HG03342 (cell line): Measurements from ENCODE around the gene SLC35B2.

ENCODE experiments used
- ATAC-seq: cut with Tn5 transposase; IDR thresholded peaks from one replicate; pipeline ENCODE4 v1.9.1; 2021; ENCODE audit warnings: mild to moderate bottlenecking, moderate library complexity; ENCODE audit not compliant: unreplicated experiment

The SLC35B2 gene, protein sequence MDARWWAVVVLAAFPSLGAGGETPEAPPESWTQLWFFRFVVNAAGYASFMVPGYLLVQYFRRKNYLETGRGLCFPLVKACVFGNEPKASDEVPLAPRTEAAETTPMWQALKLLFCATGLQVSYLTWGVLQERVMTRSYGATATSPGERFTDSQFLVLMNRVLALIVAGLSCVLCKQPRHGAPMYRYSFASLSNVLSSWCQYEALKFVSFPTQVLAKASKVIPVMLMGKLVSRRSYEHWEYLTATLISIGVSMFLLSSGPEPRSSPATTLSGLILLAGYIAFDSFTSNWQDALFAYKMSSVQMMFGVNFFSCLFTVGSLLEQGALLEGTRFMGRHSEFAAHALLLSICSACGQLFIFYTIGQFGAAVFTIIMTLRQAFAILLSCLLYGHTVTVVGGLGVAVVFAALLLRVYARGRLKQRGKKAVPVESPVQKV

DNA sequence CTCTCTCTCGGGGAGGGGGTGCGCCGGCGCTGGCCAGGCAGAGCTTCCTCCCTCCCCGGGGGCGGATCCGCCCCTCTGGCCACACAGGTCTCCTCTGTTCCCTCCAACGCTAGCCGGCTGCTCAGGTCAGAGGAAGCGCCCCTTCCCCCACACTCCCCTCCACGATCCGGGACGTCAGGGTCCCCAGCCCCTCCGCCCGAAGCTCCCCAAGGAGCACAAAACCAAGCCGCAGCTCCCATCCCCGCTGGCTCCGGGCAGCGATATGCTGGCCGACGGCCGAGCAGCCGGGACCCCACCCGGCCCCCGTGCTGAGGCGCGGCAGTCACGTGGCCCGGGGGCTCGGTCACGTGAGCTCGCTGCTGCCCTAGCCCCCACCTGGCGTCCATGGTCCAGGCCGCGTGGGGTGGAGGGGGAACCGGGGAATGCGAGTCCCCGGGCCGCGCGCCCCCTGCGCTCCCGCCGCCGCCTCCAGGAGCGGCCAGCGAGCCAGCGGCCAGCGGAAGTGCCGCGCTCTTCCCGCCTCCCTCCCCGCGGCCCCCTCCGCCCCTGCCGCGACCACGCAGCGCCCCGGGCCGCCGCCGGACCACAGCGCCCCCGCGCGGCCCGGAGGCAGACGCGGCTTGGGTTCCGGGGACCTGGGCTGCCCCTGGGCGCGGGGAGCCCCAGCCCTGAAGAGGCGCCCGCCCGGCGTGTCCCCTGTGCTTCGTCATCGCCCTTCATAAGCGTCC, at the start of gene SLC35B2:
Gene SLC35B2 (minus strand): TSS at position 504 of the 728 bp plus-strand sequence. CDS start 118 bp downstream, at position 386.
- ATAC-seq, result peak; percentile 44

DNA sequence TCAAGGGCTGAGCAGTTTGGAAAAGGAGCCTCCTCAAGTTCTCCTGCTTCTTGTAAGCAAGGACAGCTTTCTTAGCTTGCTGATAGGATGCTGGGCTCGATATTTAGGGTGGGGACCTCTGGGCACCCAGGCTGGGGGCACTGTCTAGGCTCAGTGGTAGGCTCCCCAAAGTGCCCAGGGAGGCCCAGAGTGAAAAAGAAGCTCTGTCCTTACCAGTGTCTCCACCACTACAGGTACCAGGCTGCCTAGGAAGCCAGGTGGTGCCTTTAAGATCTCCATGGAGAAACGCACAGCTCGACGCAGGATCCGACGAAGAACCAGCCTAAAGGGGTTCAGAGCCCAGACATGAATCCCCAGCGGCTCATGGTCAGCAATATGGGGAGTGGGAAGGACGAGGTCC, 49.4 kb upstream of the SLC35B2 start:
- ATAC-seq, result no peak

DNA sequence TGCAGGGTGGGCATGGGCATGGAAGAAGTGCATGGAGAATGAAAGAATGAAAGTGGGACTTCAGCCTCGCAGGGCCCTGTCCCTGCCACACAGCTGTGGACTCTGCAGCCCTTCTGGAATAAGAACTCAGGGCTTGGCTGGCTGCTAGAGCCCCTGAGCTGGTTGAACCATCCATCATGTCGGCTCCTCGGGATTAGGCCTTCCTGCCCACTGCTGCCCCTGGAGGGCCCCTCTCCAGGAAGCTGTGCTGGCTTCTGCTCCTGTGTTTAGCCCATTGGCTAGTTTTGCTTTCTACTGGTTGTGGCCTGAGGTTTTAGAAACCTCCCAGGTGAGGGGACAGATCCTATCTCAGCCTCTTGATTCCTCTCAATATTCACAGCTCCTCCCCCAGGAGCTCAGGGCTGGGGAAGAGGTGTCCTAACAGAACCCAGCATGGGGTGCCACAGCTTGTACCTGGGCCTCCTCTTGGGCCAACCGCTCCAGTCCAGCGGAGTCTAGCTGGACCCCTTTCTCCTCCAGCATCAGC, 47.9 kb upstream of the SLC35B2 start:
- no peak for ATAC-seq

DNA sequence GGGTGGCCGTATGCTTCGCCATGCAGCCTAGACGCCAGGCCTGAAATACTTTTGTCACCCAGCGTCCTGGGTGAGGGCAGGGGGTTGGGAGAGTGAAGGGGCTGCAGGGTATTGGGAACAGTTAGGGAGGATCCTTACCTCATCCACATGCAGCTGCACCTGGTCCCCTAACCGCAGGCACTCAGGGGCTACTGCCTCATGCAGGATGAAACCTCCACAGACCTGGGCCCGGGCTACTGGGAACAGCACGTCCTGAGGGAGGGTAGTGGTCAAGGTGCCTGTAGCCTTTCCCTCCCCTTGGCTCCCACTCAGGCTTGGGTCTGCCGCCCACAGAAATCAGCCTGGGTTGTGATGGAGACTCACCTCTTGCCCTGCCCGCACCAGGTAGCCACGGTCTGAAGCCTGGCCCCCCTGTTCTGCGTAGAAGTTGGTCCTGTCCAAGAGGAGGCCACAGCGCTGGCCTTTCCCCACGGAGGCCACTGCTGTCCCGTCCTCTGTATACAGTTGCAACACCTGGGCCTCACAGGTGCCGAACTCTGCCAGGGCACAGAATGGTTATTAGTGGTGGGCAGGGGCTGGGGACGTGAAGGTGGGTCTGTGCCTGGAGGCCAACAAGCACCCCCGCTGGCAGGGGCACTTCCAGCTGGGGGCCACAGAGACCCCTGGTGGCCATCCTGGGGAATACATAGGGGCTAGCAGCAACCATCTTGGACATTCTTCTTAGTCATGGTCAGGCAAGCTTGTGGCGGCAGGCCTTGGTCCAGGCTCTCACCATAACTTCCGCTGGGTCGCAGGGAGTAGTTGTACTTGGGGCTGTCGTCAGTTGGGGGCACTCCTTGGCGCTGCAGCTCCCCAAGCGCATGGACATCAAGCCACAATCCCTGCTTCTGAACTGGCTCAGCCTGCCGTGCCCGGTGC, 47.2 kb upstream of the SLC35B2 start:
- no peak for ATAC-seq

DNA sequence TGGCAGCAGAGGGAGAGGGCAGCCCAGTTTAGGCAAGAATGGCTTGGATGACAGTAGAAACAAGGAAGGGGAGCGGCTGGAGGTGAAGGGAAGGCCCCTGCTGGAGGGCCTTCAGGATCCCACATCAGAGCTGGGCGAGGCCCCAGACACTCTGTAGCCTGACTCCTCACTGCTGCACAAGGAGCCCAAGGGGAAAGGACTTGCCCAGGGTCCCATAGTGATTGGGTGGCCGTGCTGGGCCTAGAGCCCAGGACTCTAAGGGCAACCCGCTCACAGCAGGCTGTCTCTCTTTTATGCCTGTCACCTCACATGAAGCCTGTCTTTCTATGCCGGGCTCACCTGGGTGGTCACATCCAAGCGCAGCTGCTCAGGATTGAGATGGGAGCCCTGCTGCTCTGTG, 46.5 kb upstream of the SLC35B2 start:
- ATAC-seq, result no peak

DNA sequence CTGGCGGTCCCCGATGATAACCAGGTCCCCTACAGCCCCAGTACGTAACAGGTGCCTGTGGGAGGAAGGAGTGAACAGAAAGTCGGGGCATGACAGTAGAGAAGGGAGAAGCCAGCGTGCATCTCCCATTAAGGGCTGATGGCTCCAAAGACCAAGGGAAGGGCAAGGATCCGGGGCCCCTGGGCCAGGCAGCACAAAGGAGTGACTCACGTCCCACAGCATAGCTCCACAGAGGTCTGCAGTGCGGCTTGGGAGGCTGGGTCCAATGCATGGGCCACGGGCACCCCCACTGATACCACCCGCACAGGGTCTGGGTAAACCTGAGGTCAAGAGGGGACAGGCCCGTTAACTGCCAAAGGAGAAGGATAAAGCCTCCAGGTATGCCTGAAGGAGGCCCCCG, 45.5 kb upstream of the SLC35B2 start:
- no peak for ATAC-seq

DNA sequence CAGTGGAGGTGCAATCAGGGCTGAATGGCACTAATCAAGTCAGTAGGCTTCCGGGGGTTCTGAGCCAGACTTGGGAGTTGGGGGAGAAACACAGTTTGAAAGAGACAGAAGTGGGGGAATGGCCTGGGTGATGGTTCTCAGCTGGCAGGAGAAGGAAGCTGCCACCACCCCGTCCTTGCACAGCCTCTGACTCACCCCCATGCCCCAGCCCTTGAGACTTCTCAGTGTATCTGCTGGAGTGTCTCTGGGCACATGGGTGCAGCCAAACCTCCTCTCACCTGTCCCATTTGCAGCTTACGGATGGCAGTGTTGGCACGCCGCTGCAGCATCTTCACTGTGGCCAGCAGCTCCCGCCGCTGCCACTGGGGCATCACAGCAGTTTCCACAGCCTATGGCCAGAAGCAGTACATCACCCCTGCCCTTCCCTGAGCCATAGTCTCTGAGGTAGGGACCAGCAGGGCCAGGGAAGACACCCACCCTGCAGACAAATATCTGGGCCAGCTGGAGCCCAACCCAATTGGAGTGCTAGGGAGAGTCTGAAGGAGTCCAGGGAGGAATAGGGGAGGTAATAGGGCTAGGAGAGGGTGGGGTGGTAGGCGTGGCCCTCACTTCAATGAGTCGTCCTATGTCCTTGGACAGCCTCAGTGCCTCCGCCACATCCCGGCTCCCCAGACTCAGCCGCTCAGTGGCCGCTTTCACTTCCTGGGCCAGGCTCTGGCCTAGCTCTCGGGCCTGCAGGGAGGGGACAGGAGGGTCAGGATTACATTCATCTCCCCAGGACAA, 44.6 kb upstream of the SLC35B2 start:
- no peak for ATAC-seq

DNA sequence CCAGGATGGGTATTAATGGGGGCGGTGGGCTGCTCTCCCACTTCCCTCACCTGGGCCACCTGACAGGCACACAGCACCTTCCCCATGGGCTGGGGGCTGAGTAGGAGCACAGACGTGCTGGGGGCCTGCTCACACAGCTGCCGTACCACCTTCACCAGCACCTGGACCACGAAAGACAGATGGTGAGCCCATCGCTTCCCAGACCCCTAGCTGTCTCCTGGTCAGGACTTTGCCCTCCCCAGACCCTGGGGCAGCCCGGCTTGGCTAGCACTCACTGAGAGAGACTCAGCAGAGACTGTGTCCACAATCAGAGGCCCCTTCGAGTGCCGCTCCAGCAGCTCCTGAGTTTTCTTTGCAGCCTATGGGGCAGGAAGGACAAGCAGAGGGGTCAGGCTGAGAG, 43.8 kb upstream of the SLC35B2 start:
- ATAC-seq, result no peak

DNA sequence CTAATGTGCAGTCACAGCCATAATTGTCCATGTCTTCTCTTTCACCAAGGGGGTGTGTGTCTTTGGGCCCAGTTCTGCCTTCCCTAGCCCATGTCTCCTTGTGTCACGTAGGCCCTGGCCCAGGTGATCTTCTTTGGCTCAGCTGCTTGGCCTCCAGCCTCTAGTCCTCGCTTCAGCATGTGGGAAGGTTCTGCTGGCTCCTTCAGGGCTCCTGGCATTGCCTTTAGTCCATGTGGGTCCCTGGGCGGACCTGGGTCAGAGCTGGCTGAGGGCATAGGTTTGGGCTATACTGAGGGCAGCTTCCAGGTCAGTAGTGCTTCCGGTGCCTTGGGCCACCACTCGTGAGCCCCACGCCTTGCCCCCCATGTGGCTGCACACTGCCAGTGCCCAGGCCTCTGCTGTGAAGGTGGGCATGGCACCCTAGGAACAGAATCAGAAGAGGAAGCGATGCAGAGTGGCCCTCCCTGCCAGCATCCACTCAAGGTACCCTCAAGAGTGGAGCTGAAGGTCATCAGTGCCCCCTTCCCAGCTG, 43.0 kb upstream of the SLC35B2 start:
- no peak for ATAC-seq

DNA sequence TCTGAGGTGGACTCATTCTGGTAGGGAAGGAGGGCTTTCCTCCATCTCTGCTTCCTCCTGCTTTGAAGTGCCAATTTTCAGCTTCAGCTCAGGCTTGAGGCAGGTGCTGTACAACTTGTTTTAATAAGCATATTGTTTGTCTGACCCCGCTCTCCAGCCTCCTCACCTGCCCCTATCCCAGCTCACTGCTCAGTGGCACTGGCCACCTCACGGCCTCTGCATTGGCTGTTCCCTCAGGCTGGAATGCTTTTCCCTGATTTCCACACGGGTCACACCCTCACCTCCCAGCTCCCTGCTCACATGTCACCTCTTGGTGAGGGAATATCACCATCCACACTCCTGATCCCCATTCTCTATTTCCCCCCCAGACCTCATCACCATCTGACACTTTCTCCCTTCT, 41.5 kb upstream of the SLC35B2 start:
- ATAC-seq, result no peak

DNA sequence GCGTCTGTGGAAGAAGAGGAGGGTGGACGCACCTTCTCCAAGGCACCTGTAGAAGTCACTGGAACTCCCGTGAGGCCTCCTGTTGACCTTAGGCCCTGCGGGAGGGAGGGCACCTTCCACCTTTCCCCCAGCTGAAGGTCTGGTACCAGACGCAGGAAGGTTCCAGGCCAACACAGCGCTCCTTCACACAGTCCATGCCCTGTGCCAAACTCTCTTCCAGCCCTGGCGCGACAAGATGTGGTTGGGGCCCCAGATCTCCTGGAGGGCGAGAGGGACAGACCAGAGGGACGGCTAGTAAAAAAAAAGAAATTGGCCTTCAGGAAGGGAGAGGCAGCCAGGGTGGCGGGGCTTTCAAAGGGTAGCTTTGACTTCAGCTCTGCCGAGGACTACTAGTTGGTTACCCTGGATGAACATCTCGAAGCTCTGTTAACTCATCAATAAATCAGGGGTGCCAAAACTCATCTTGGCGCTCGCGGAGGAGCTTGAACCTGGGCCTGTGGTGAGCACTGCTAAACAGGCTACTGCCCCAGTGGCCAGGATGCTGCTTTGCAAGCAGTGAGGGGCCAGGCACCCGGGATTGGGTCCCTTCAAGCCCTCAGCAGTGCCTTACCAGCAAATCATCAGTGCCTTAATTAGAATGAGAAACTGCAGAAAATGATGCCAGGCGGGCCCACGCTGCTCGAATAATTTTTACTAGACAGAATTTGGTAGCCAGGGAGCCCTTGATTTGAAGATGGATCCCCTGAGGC, 40.9 kb upstream of the SLC35B2 start:
- no peak for ATAC-seq

DNA sequence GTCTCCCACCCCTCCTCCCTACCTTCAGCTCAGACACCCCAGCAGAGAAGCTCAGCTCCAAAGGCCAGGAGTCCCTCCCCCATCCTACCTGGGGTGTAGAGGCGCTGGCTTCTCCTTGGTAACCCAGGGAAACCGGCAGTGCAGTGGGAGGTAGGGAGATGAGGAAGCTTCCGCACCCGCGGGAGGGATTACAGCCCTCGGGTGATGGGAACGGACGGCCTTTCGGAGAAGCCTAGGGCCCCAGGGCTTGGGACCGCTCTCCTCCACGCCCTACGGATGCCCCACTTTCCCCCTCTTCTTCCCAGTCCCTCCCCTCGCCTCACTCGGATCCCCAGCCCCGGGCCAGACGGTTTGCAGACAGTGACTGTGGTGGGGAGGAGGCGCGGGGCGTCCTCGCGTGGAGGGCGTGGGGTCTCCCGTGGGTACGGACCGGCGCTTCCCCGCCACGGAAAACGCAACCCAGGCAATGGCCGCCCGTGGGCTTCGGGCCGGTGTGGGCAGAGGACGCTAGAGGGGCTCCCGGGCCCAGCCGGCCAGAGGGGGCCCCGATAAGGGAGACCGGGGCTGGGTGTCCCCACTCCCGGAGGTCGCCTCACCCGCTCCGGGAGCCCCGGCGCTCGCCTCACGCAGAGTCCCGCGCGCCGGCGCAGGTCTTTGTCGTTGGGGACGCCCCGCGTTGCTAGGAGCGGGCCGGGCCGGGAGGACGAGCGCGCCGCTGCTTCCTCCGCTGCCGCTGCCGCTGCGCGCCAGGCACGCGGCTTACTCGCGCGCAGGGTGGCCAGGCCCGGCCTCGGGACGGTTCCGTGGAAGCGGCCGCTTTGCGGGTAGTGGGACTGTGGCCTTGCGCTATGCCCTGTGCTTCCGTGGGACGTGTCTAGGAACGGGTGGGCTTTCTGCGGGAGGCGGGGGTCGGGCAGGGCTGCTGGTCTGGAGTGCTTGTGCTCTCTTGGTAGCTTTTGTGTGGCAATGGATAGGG, 40.0 kb upstream of the SLC35B2 start:
- ATAC-seq, result no peak

DNA sequence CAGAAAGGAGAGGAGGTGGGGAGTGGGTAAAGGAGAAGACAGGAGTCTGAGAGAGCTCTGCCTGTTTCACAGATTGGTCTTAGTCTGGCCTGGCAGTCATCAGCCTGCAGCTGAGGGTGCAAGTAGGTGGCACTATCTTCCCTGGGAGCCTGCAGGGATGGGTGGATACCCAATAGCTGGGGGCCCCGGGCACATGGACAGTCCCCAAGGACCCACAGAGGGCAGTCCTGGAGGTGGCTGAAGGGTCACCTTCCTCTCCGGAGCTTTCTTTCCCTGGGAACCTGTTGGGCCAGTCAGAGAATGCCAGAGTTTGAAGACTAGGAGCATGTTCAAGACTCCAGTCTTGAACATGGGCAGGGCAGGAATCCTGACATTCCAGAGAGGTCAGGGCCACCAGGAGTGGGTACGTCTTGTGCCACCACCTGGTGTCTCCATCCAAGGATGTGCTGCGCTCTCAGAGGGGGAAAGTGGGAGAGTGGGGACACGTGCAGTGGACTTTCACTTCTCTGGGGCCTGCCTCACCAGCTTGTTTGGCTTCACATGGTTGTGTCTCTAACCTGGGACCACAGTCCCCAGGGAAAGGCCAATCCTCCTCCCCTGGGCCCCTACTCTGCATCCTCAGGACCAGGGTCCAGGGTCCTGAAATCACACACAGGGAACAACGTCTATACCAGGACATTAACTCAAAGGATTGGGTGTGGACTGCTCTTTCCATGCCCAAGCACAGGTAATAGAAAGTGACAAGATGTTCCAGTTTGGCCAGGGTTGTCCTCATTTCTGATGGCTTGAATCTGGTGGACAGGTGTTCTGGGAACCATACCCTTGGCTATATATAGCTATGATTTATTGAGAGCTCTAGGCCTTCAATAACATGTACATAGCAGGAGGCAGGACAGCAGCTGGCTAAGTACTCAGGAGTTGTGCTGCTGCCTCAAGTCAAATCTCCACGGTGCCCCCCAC, 37.8 kb upstream of the SLC35B2 start:
- ATAC-seq, result no peak

DNA sequence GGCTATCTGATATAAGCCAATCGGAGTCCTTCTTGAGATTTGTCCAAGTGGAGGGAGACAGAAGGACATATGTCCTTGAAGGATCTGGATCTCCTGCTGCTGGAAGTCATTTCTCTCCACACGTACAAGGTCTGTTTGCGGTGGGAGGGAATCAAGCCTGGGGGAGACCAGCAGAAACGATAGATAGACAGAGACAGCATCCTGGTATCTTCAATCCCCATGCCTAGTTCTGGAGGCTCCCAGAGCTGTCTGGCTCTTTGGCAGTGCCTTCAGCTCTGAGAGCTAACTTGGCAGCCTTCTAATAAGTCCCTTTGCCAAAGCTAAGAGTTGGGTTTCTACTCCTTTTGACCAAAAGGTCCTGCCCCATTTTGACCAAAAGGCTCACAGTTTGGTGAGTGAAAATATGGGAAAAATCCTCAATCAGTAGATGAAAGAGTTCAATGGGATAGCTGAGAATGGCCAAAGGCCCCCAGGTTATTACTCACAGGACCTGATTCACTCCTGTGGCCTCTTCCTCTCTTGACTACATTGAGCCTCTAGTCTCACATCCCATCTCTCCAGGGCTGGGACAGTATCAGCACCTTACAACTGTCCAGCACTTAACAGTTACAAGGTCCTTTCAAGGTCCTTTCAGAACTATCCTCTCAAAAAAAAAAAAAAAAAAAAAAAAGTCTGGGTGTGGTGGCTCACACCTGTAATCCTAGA, 35.5 kb upstream of the SLC35B2 start:
- no peak for ATAC-seq

DNA sequence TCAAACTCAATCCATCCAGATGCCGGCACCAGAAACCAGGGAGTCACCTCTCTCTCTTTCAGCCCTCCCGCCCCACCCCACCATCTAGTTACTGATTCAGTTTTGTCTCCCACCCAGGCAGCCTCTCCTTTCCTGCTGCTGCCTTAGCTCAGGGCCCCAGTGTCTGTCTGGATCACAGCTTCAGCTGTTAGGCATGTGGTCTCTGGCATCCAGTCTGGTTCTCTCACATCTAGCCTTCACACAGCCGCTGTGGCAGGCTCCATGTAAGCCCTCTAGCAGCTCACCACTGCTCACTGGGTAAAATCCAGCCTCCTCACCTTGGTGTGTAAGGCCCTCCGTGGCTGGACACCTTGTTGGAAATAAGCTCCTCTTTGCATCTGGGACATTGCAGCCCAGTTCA, 34.5 kb upstream of the SLC35B2 start:
- no peak for ATAC-seq

DNA sequence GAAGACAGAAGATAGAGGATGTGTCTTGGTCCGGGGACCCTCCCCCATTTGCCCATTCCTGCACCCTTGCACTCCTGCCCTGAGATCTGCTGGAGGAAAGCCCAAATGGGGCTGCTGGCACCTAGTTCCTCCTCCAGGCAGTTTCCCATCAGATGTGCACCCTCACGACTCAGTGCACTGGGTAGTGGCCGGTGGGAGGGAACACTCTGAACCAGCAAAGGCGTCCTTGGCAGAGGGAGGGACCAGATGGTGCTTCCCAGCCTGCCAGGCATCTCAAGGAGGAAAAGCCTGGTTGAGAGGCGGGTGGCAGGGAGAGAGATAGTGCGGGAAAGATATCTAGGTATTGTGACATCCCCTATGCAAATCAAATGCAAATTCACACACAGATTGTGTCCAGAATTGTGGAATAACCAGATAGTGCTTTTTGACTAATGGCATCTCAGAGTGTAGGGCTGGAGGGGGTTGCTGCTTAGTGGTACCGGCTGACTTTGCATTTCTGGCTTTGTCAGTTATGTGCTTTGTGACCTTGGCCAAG, 32.5 kb upstream of the SLC35B2 start:
- ATAC-seq, result no peak
